Thoracic aorta endothelial cell (primary cell): Measurements from ENCODE around the gene AASDH. TPM values are rescaled to one million over a fixed set of nuclear protein-coding genes. Genes with fewer than 3 reads are reported as not detected.

ENCODE experiments used
- small RNA-seq: library from RNA; depleted of rRNA; stranded (forward); fragments of <200 nt; gene quantifications from one replicate; pipeline ENCODE3, GENCODE V24; 2012
- total RNA-seq: library from RNA; depleted of rRNA; stranded (reverse); fragments of >200 nt; gene quantifications from 2 replicates; pipeline ENCODE4 v1.2.3, GENCODE V29; 2012

AASDH gene
- 16.2 and 20.3 TPM in 2 replicates for total RNA-seq

GRCh38 chr4:56387023-56388001, at the start of gene AASDH:
TSS of gene AASDH (minus strand) at chr4:56387491. CDS start at chr4:56384299, 3,192 bp downstream.

GRCh38 chr4:56435140-56435926, 48.0 kb upstream of the AASDH start, which contains the start of gene PPAT:
TSS of gene PPAT (minus strand) at chr4:56435615. CDS start at chr4:56435477, 138 bp downstream.

Small RNA genes lying within 50 kb of the gene (small RNA-seq; reads per million reads assigned to genes)
- not detected for gene RNU6-197P

Other genes with a start within 250 kb of the AASDH start
- 33.2 and 37.1 TPM in 2 replicates for gene PPAT, start 48.1 kb upstream of the AASDH start, total RNA-seq
- gene PAICS, start 48.8 kb upstream of the AASDH start, total RNA-seq: 116 and 170 TPM in 2 replicates
- 138 and 161 TPM in 2 replicates for gene SRP72, start 80.1 kb upstream of the AASDH start, total RNA-seq
- 0.14 TPM in 1 of 2 replicates, not detected in the other for gene ARL9, start 118.3 kb upstream of the AASDH start, total RNA-seq